Hepatocyte (in vitro differentiated cells): ENCODE results near the gene BRIP1.

ENCODE experiments used
- CTCF ChIP-seq: fragments of 200-600 bp; sonication (generic); IDR thresholded peaks from 2 replicates; pipeline ENCODE4 v1.5.1; 2016; ENCODE audit warnings: antibody characterized with exemption, mild to moderate bottlenecking; ENCODE audit not compliant: poor library complexity
- EZH2 ChIP-seq: fragments of 200-600 bp; sonication (generic); IDR thresholded peaks from 2 replicates; pipeline ENCODE4 v1.6.1; 2016; ENCODE audit warnings: antibody characterized with exemption, mild to moderate bottlenecking, borderline replicate concordance

GRCh38 chr17:61758430-61758829, 104.9 kb downstream of the BRIP1 start:
- TF ChIP-seq CTCF = no peak
- TF ChIP-seq EZH2 = no peak
